Measurements from ENCODE around the gene ASPG.

The ASPG gene

GRCh38 chr14:104138098-104138717, 52.7 kb downstream of the ASPG start, which contains the start of gene KIF26A:
TSS of gene KIF26A (plus strand) at chr14:104138587. CDS start at chr14:104138723, 136 bp downstream.
- peak; percentile 65 for DNase-seq

GRCh38 chr14:104138718-104139459, 53.4 kb downstream of the ASPG start:
- no peak for DNase-seq

GRCh38 chr14:104139460-104140212, 54.1 kb downstream of the ASPG start:
- DNase-seq = no peak

GRCh38 chr14:104140213-104140462, 54.6 kb downstream of the ASPG start:
- no peak for DNase-seq

GRCh38 chr14:104140463-104141331, 55.2 kb downstream of the ASPG start:
- DNase-seq = no peak

GRCh38 chr14:104141621-104142091, 56.2 kb downstream of the ASPG start:
- DNase-seq = no peak

GRCh38 chr14:104142136-104142945, 56.8 kb downstream of the ASPG start:
- DNase-seq = no peak

- no peak for DNase-seq
These were observed 57.5 kb downstream of the ASPG start for GRCh38 chr14:104142946-104143470.

- no peak for DNase-seq
These were observed 58.3 kb downstream of the ASPG start for GRCh38 chr14:104143521-104144452.

GRCh38 chr14:104144453-104144790, 58.9 kb downstream of the ASPG start:
- no peak for DNase-seq

GRCh38 chr14:104144911-104145825, 59.7 kb downstream of the ASPG start:
- DNase-seq = no peak

- no peak for DNase-seq
These were observed 60.5 kb downstream of the ASPG start for GRCh38 chr14:104145826-104146601.

GRCh38 chr14:104146651-104147345, 61.3 kb downstream of the ASPG start:
- no peak for DNase-seq

- no peak for DNase-seq
These were observed 62.0 kb downstream of the ASPG start for GRCh38 chr14:104147346-104148125.

- no peak for DNase-seq
These were observed 63.2 kb downstream of the ASPG start for GRCh38 chr14:104148433-104149277.

GRCh38 chr14:104149278-104149595, 63.7 kb downstream of the ASPG start:
- DNase-seq = no peak
